VCaP (cell line): Measurements from ENCODE around the gene MAPK8IP2.

Experiments
- H3K27ac ChIP-seq: fragments of 450-650 bp; 2 replicates; pipeline ENCODE4 v1.5.1; 2017
- CTCF ChIP-seq: fragments of 450-650 bp; conservative IDR thresholded peaks from 2 replicates; pipeline ENCODE4 v1.5.1; 2017; ENCODE audit warnings: mild to moderate bottlenecking, moderate library complexity

Gene MAPK8IP2

GRCh38 chr22:50569896-50570535 lies 30.6 kb upstream of the MAPK8IP2 start:
- no peak overlapping the region for H3K27ac ChIP-seq
- no peak for TF ChIP-seq CTCF

- no peak for TF ChIP-seq CTCF
- H3K27ac ChIP-seq, result no peak overlapping the region
Measured at GRCh38 chr22:50570861-50571260, 29.7 kb upstream of the MAPK8IP2 start.

GRCh38 chr22:50571264-50572175 lies 29.1 kb upstream of the MAPK8IP2 start:
- TF ChIP-seq CTCF, result no peak
- no peak overlapping the region for H3K27ac ChIP-seq

GRCh38 chr22:50572965-50573364 lies 27.6 kb upstream of the MAPK8IP2 start:
- TF ChIP-seq CTCF, result no peak
- H3K27ac ChIP-seq, result no peak overlapping the region

- no peak for TF ChIP-seq CTCF
- no peak overlapping the region for H3K27ac ChIP-seq
Measured at GRCh38 chr22:50573491-50574382, 26.9 kb upstream of the MAPK8IP2 start.

GRCh38 chr22:50574383-50574755 lies 26.2 kb upstream of the MAPK8IP2 start:
- no peak for TF ChIP-seq CTCF
- H3K27ac ChIP-seq, result no peak overlapping the region
